C4-2B (cell line): ENCODE data around the gene IFRD1.
"Not testable (repeated sequence)": the region's sequence is repeated elsewhere in the genome, so short reads cannot be mapped to it uniquely, and the experiment has no call there.

Experiments used
- H3K27ac ChIP-seq: fragments of 450-650 bp; 2 replicates; pipeline ENCODE4 v1.5.1; 2017
- CTCF ChIP-seq: fragments of 450-650 bp; conservative IDR thresholded peaks from 2 replicates; pipeline ENCODE4 v1.5.1; 2017; ENCODE audit warnings: mild to moderate bottlenecking
- ZFX ChIP-seq: fragments of 450-650 bp; IDR thresholded peaks from 2 replicates; pipeline ENCODE4 v1.6.1; 2017

Gene IFRD1

GRCh38 chr7:112510001-112510742, 59.9 kb downstream of the IFRD1 start:
- H3K27ac ChIP-seq: no peak overlapping the region

GRCh38 chr7:112510743-112511110, 60.5 kb downstream of the IFRD1 start:
- no peak overlapping the region for H3K27ac ChIP-seq
- TF ChIP-seq CTCF: no peak
- TF ChIP-seq ZFX: no peak

More at GRCh38 chr7:112510001-112510742, 59.9 kb downstream of the IFRD1 start:
- TF ChIP-seq CTCF (no peak), ZFX (no peak)

GRCh38 chr7:112511451-112512202, 61.4 kb downstream of the IFRD1 start:
- H3K27ac ChIP-seq: no peak overlapping the region
- no peak for TF ChIP-seq ZFX
- TF ChIP-seq CTCF: no peak

- no peak overlapping the region for H3K27ac ChIP-seq
- TF ChIP-seq ZFX (no peak), CTCF (no peak)
Observed at GRCh38 chr7:112512451-112513210, 62.4 kb downstream of the IFRD1 start.

GRCh38 chr7:112515989-112516388, 65.7 kb downstream of the IFRD1 start:
- no peak overlapping the region for H3K27ac ChIP-seq
- TF ChIP-seq ZFX (no peak), CTCF (no peak; the same call in 1 of the 2 replicates)

- H3K27ac ChIP-seq: not testable (repeated sequence)
Observed at GRCh38 chr7:112516418-112516817, 66.2 kb downstream of the IFRD1 start.

- TF ChIP-seq CTCF: no peak
- TF ChIP-seq ZFX: no peak
Observed at GRCh38 chr7:112517487-112517886, 67.2 kb downstream of the IFRD1 start.

More at GRCh38 chr7:112517487-112517886, 67.2 kb downstream of the IFRD1 start:
- no peak overlapping the region for H3K27ac ChIP-seq
